ENCODE measurements around the gene FCRL6. TPM values are rescaled to one million over a fixed set of nuclear protein-coding genes. Genes with fewer than 3 reads are reported as not detected.

Gene FCRL6
- total RNA-seq, 3 donors from 2014 or later: 0.38 to 0.82 (median 0.41) TPM

GRCh38 chr1:159864262-159864661 is 62.1 kb downstream of the FCRL6 start:
- no peak overlapping the region for H3K4me3 ChIP-seq
- no peak for DNase-seq
- H3K4me1 ChIP-seq (ENCODE audit: low read depth): peaks cover 13% of the 10 kb centered on the region
- H3K9me3 ChIP-seq: no peaks in the 10 kb centered on the region
- intact Hi-C loops (cut with DNase I, micrococcal nuclease): no loop called here
- TF ChIP-seq CTCF (IDR thresholded peaks at IDR 0.05): no peak
- no peak for ATAC-seq
- H3K36me3 ChIP-seq (ENCODE audit: low read depth): no peaks in the 10 kb centered on the region

Other genes with a start within 250 kb of the FCRL6 start
- not detected for gene APCS, start 214.5 kb upstream of the FCRL6 start, total RNA-seq
- under 1 TPM in 1 of 3 donors, not detected in 2; 0.20 TPM for gene CRP, start 87.8 kb upstream of the FCRL6 start, total RNA-seq
- gene DUSP23, start 21.4 kb upstream of the FCRL6 start, total RNA-seq: 10 to 100 TPM; 33.6 to 58.5 (median 48.8) TPM
- gene SLAMF8, start 24.5 kb downstream of the FCRL6 start, total RNA-seq: 1 to 10 TPM; 1.7 to 8.7 (median 5.9) TPM
- gene VSIG8, start 60.3 kb downstream of the FCRL6 start, total RNA-seq: not detected
- under 1 TPM in 2 of 3 donors, not detected in 1; 0.36 to 0.57 TPM for gene CFAP45, start 97.8 kb downstream of the FCRL6 start, total RNA-seq
- 100 to 1,000 TPM; 137 to 296 (median 264) TPM for gene TAGLN2, start 123.1 kb downstream of the FCRL6 start, total RNA-seq
- gene IGSF9, start 143.3 kb downstream of the FCRL6 start, total RNA-seq: 10 to 100 TPM; 21.5 to 70.8 (median 25.9) TPM
- not detected for gene SLAMF9, start 151.9 kb downstream of the FCRL6 start, total RNA-seq
- gene PIGM, start 229.6 kb downstream of the FCRL6 start, total RNA-seq: 1 to 10 TPM; 5.0 to 6.3 (median 5.9) TPM

Data from mucosa of descending colon (tissue), 3 donors.